AG10803 (cell line): ENCODE data around the gene PJA2.

Experiments used
- DNase-seq: peaks from one replicate; pipeline ENCODE4 v3.0.0; 2010; ENCODE audit warnings: low read depth
- H3K4me3 ChIP-seq: 2 replicates; pipeline ENCODE4 v1.5.1; 2011; ENCODE audit warnings: mild to moderate bottlenecking, low read length, control low read depth
- CTCF ChIP-seq: conservative IDR thresholded peaks from 2 replicates; pipeline ENCODE4 v1.5.1; 2011; ENCODE audit warnings: mild to moderate bottlenecking, low read length, control low read depth, inconsistent platforms

Gene PJA2

GRCh38 chr5:109313127-109313526, 96.6 kb downstream of the PJA2 start:
- no peak for TF ChIP-seq CTCF
- DNase-seq, result no peak
- no peak overlapping the region for H3K4me3 ChIP-seq

GRCh38 chr5:109312695-109313094, 97.1 kb downstream of the PJA2 start:
- no peak for DNase-seq
- H3K4me3 ChIP-seq, result no peak overlapping the region
- TF ChIP-seq CTCF, result no peak

- H3K4me3 ChIP-seq, result no peak overlapping the region
- DNase-seq, result no peak
- TF ChIP-seq CTCF, result no peak
Measured at GRCh38 chr5:109310315-109310714, 99.5 kb downstream of the PJA2 start.

- H3K4me3 ChIP-seq, result no peak overlapping the region
- no peak for DNase-seq
- TF ChIP-seq CTCF, result no peak
Measured at GRCh38 chr5:109309326-109310063, 100.3 kb downstream of the PJA2 start.

- no peak for TF ChIP-seq CTCF
- H3K4me3 ChIP-seq, result no peak overlapping the region
- no peak for DNase-seq
Measured at GRCh38 chr5:109307951-109308350, 101.8 kb downstream of the PJA2 start.

- TF ChIP-seq CTCF, result no peak
- no peak overlapping the region for H3K4me3 ChIP-seq
- DNase-seq, result no peak
Measured at GRCh38 chr5:109307456-109307855, 102.3 kb downstream of the PJA2 start.

- H3K4me3 ChIP-seq, result no peak overlapping the region
- DNase-seq, result no peak
- TF ChIP-seq CTCF, result no peak
Measured at GRCh38 chr5:109305352-109305751, 104.4 kb downstream of the PJA2 start.
